GM12801 (cell line): ENCODE data around the gene RASA4B.

Source experiments
- CTCF ChIP-seq: IDR thresholded peaks from one replicate; pipeline ENCODE4 v1.5.1; 2011; ENCODE audit warnings: control low read depth; ENCODE audit not compliant: insufficient read length; ENCODE audit errors: extremely low read depth

Gene RASA4B

GRCh38 chr7:102433219-102434038 lies 84.1 kb downstream of the RASA4B start, which contains the start of gene ORAI2:
TSS of gene ORAI2 (plus strand) at chr7:102433575. CDS start at chr7:102438957, 5,382 bp downstream.
- no peak for TF ChIP-seq CTCF
